ENCODE data around the gene EHMT1.
"Not testable (repeated sequence)": the region's sequence is repeated elsewhere in the genome, so short reads cannot be mapped to it uniquely, and the experiment has no call there.

Gene EHMT1

GRCh38 chr9:137723783-137724445 is 105.1 kb downstream of the EHMT1 start:
- Histone ChIP-seq H3K9me2 (replicated peaks; ENCODE audit: insufficient read depth, low read length) (no peaks in the 10 kb centered on the region), H3K9me3 (ENCODE audit: insufficient read depth, low read length) (no peaks in the 10 kb centered on the region), H3K27ac (ENCODE audit: low read depth, low read length) (no peak overlapping the region), H3K9ac (ENCODE audit: low read length) (no peak overlapping the region), H4K20me1 (ENCODE audit: low read depth, low read length) (no peaks in the 10 kb centered on the region), H3K79me2 (ENCODE audit: insufficient read depth, low read length) (peaks cover 30% of the 10 kb centered on the region), H3K36me3 (ENCODE audit: low read length) (no peaks in the 10 kb centered on the region), H3K27me3 (ENCODE audit: low read length) (no peaks in the 10 kb centered on the region), H2AFZ (ENCODE audit: low read depth, low read length, severe bottlenecking) (no peak overlapping the region), H3K4me2 (ENCODE audit: low read depth, low read length, poor library complexity, severe bottlenecking) (no peak overlapping the region), H3K4me3 (ENCODE audit: insufficient read depth, low read length, poor library complexity, severe bottlenecking) (no peak overlapping the region), H3F3A (ENCODE audit: insufficient read depth) (no peaks in the 10 kb centered on the region)
- no peak for TF ChIP-seq EZH2phosphoT487 (conservative IDR thresholded peaks at IDR 0.05; ENCODE audit: low read length)
- no peak for TF ChIP-seq CTCF (IDR thresholded peaks at IDR 0.05; ENCODE audit: insufficient read depth, low read length, poor library complexity, severe bottlenecking)

GRCh38 chr9:137724818-137725240 is 106.0 kb downstream of the EHMT1 start:
- Histone ChIP-seq H3K27me3 (ENCODE audit: low read length) (no peaks in the 10 kb centered on the region), H3K36me3 (ENCODE audit: low read length) (no peaks in the 10 kb centered on the region), H3K9ac (ENCODE audit: low read length) (no peak overlapping the region), H4K20me1 (ENCODE audit: low read depth, low read length) (no peaks in the 10 kb centered on the region), H3K9me3 (ENCODE audit: insufficient read depth, low read length) (no peaks in the 10 kb centered on the region), H3K4me3 (ENCODE audit: insufficient read depth, low read length, poor library complexity, severe bottlenecking) (no peak overlapping the region), H3K27ac (ENCODE audit: low read depth, low read length) (no peak overlapping the region), H3K9me2 (replicated peaks; ENCODE audit: insufficient read depth, low read length) (no peaks in the 10 kb centered on the region), H2AFZ (ENCODE audit: low read depth, low read length, severe bottlenecking) (no peak overlapping the region), H3F3A (ENCODE audit: insufficient read depth) (no peaks in the 10 kb centered on the region), H3K4me2 (ENCODE audit: low read depth, low read length, poor library complexity, severe bottlenecking) (no peak overlapping the region), H3K79me2 (ENCODE audit: insufficient read depth, low read length) (peaks cover 30% of the 10 kb centered on the region)
- TF ChIP-seq EZH2phosphoT487 (conservative IDR thresholded peaks at IDR 0.05; ENCODE audit: low read length) (no peak), CTCF (IDR thresholded peaks at IDR 0.05; ENCODE audit: insufficient read depth, low read length, poor library complexity, severe bottlenecking) (no peak)

- no peak overlapping the region for H3K9ac ChIP-seq (ENCODE audit: low read length)
- H3K4me3 ChIP-seq (ENCODE audit: insufficient read depth, low read length, poor library complexity, severe bottlenecking), result no peak overlapping the region
- no peaks in the 10 kb centered on the region for H3K9me3 ChIP-seq (ENCODE audit: insufficient read depth, low read length)
- H2AFZ ChIP-seq (ENCODE audit: low read depth, low read length, severe bottlenecking), result no peak overlapping the region
- peaks cover 30% of the 10 kb centered on the region for H3K79me2 ChIP-seq (ENCODE audit: insufficient read depth, low read length)
- H3F3A ChIP-seq (ENCODE audit: insufficient read depth), result no peaks in the 10 kb centered on the region
- H3K36me3 ChIP-seq (ENCODE audit: low read length), result no peaks in the 10 kb centered on the region
- TF ChIP-seq CTCF (IDR thresholded peaks at IDR 0.05; ENCODE audit: insufficient read depth, low read length, poor library complexity, severe bottlenecking) (no peak), EZH2phosphoT487 (conservative IDR thresholded peaks at IDR 0.05; ENCODE audit: low read length) (no peak)
- no peaks in the 10 kb centered on the region for H3K9me2 ChIP-seq (replicated peaks; ENCODE audit: insufficient read depth, low read length)
- no peak overlapping the region for H3K27ac ChIP-seq (ENCODE audit: low read depth, low read length)
- no peak overlapping the region for H3K4me2 ChIP-seq (ENCODE audit: low read depth, low read length, poor library complexity, severe bottlenecking)
- H4K20me1 ChIP-seq (ENCODE audit: low read depth, low read length), result no peaks in the 10 kb centered on the region
- no peaks in the 10 kb centered on the region for H3K27me3 ChIP-seq (ENCODE audit: low read length)
Observed at GRCh38 chr9:137725598-137725997, 106.8 kb downstream of the EHMT1 start.

DNA sequence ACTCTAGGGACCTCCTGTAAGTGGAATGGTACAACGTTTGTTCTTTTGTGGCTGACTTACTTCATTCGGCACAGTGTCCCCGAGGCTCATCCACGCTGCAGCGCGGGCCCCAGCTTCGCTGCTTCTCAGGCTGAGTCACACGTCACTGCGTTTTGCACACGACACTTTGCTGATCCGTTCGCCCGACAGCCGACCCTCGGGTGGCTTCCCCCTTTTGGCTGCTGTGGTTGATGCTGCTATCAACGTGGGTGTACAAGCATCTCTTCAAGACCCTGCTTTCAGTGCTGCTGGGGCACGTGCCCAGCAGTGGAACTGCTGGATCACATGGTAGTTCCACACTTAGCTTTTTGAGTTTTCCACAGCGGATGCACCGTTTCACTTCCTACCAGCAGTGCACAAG is 107.5 kb downstream of the EHMT1 start:
- H3K4me2 ChIP-seq (ENCODE audit: low read depth, low read length, poor library complexity, severe bottlenecking); H2AFZ ChIP-seq (ENCODE audit: low read depth, low read length, severe bottlenecking); H3K27me3 ChIP-seq (ENCODE audit: low read length); H3K4me3 ChIP-seq (ENCODE audit: insufficient read depth, low read length, poor library complexity, severe bottlenecking); H3K9me3 ChIP-seq (ENCODE audit: insufficient read depth, low read length); H3K36me3 ChIP-seq (ENCODE audit: low read length); H4K20me1 ChIP-seq (ENCODE audit: low read depth, low read length); H3F3A ChIP-seq (ENCODE audit: insufficient read depth); H3K9me2 ChIP-seq (replicated peaks; ENCODE audit: insufficient read depth, low read length); H3K27ac ChIP-seq (ENCODE audit: low read depth, low read length); H3K9ac ChIP-seq (ENCODE audit: low read length): not testable (repeated sequence)
- H3K79me2 ChIP-seq (ENCODE audit: insufficient read depth, low read length), result peaks cover 30% of the 10 kb centered on the region

Measured in SU-DHL-6 (cell line).